ENCODE results near the gene FAN1. TPM values are rescaled to one million over a fixed set of nuclear protein-coding genes. Genes with fewer than 3 reads are reported as not detected.

Gene FAN1
- total RNA-seq, 1 donor from 2014 or later, result 27.8 TPM

DNA sequence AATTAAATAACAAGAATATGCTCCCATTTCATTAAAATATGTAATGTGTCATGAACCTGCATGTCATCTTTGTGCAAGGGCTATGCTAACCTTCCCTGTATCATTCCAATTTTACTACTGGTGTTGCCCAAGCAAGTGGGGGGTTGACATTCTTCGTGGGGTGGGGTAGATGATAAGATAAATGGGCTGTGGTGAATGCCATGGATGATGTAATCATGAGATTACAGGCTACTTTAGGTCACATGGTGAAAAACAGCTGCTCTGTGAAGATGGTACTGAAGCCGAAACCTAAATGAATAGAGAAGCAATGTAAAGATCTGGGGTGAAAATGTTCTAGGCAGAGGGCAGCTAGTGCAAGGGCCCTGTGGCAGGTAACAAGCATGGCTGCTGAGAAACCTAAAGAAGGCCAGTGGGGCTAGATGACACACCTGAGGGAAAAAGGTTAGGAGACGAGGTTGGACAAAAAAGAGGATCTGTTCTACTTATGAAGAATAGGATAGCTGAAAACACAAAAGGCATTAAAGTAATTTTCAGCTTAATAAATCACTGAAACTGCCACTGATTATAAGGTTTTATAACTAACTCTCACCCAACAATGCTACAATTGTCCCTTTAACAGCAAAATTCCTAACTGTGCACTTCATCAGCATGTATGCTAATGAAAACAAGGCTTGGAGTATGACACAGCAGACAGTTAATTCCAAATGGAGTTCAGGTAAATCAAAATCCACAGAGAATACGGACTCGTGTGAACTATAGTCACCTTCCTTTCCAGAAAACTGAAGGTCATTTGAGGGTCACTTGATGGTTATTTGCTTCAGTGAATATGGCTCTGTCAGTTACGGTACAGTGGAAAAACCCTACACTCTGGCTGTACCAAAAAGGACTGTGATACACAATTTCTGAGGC lies 52.8 kb downstream of the FAN1 start:
- no peak for DNase-seq (ENCODE audit: low spot score)

- no peak for DNase-seq (ENCODE audit: low spot score)
These were observed 54.5 kb downstream of the FAN1 start for GRCh38 chr15:30958219-30958618.

- no peak for DNase-seq (ENCODE audit: low spot score)
These were observed 58.4 kb downstream of the FAN1 start for GRCh38 chr15:30962079-30962478.

- no peak for DNase-seq (ENCODE audit: low spot score)
These were observed 58.9 kb downstream of the FAN1 start for GRCh38 chr15:30962659-30963058.

DNA sequence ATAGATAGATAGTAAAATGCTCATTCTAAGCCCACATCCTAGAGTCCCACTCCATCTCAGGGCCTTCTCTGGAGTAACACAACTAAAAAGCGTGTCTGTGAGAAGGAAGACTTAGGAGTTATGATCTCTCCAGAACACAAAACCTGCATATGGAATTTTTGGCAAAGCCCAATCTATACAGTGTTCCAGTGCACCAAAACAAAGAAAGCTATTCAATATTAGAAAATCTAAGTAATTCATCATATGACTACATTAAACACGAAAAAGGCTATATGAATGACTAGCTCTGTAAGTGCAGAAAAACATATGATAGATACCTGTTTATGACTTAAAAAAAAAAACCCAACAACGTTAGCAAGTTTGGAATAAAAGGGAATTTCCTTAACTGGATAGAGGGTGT lies 60.0 kb downstream of the FAN1 start:
- DNase-seq (ENCODE audit: low spot score), result no peak

GRCh38 chr15:30969724-30970123 lies 66.0 kb downstream of the FAN1 start:
- no peak for DNase-seq (ENCODE audit: low spot score)

DNA sequence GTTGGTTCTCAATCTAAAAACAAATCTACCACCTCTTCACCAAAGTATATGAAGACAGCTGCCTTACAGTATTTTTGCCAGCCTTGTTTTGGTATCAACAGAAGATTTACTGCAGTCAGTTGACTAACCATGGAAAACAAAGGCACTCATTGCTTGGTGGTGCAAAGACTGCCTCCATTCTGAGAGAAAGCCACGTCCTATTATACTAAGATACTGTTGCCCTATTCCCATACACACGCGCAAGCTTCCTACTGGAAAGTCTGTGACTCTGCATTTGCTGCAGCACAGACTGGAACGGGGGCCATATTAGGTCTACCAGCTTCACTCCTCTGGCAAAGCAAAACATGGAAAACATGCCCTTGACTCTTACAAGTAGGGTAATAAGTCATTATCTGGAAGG lies 69.7 kb downstream of the FAN1 start:
- no peak for DNase-seq (ENCODE audit: low spot score)

- DNase-seq (ENCODE audit: low spot score), result no peak
These were observed 70.4 kb downstream of the FAN1 start for GRCh38 chr15:30974112-30974511.

- no peak for DNase-seq (ENCODE audit: low spot score)
These were observed 74.6 kb downstream of the FAN1 start for GRCh38 chr15:30978328-30978727.

- no peak for DNase-seq (ENCODE audit: low spot score)
These were observed 75.7 kb downstream of the FAN1 start for GRCh38 chr15:30979457-30979856.

- no peak for DNase-seq (ENCODE audit: low spot score)
These were observed 80.4 kb downstream of the FAN1 start for GRCh38 chr15:30984118-30984517.

DNA sequence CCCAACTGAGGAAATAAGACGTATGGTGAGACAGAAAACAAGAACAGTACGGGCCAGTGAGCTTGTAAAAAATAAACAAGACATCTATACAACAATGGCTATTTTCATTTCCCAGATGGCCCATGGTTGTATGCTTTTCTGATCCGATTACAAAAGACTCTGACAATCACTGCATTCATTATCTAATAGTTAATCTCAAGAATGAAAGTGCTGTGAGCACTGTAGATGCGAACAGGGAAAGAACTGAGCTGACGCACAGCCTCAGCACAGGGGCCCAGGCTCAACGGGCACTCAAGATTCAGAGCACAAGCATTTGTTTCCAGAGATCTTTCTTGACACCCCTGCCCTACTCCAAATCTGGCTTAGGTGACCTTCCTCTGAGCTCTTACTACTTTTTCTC lies 80.8 kb downstream of the FAN1 start:
- DNase-seq (ENCODE audit: low spot score), result no peak

- no peak for DNase-seq (ENCODE audit: low spot score)
These were observed 81.4 kb downstream of the FAN1 start for GRCh38 chr15:30985081-30985531.

GRCh38 chr15:30990036-30990435 lies 86.3 kb downstream of the FAN1 start:
- no peak for DNase-seq (ENCODE audit: low spot score)

DNA sequence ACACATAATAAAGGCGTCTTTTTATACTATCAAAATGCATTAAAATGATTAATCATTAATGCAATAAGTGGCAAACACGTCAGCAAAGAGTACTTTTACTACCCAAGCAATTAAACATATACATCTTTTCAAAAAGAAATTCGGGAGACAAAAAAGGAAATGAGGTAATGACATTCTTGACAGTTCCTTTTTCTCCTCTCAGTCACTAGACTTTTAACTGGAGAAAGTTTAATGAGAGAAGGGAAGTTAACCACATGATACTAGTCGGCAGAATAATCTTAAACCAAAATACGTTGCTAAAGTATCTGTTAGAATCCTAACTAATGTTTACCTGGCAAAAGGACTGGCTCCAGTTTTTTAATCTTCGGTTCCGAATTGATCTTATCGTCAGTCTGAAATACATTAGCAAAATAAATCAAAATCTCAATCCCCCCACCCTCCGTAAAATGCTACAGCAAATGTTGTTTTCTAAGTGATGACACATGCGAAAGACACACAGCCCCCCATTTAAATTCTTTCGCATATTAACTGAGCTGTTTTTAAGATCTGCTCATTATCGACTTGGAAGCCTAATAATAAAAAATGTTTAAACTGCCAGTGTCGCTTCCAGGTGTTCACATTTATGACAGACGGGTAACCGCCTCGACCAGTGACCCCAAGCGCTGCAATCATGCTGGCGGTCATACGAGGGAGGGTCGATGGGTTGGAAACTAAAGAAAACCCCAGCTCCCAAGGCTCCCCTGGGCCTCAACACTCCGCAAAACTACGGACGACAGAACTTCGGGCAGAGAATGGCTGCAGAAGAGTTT lies 86.9 kb downstream of the FAN1 start:
- no peak for DNase-seq (ENCODE audit: low spot score)

DNA sequence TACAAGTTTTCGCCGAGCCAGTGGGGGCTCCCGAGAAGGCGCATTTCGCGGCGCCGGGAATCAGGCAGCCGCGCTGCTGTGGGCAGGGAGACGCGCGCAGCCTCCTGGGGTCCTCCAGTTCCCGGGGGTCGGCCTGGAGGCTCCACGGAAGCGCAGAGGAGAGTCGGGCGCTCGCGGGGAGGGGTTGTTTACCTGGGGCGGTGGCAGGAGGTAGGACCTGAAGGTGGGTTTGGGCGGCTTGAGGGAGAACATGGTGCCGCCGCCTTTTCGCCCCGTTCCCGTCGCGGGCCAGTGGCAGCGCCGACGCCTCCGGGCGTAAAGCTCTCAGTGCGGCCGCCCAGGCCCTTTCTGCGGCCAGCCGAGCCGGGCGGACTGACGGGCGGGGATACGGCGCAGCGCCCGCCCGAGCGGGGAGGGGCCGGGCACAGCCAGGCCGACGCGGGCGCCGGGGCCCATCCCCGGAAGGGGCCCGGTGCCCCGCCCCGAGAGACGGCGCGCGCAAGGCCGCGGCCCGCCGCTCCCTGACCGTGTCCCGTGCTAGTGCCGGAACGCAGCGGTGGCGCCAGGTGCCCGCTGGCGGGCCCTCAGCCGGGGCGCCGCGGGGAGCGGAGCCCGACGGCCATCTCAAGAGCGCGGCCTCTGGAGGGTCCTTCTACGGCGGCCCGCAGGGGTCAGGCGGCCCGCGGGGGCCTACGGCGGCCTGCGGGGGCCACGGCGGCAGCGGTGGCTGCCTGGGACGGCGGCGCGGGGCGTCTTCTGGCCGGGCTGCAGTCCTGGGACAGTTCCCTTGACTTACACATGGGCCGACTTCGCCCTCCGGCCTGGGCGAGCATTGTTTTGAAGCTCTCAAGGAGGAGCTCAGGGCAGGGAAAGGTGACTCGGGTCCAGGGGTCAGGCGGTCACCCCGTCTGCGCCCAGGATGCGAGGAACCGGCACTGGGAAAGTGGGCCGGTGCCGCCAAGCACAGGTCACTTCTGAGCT lies 87.8 kb downstream of the FAN1 start, which contains the start of gene MTMR10:
MTMR10 (minus strand) TSS at position 374 of the 981 bp plus-strand sequence; CDS start at position 252, 122 bp downstream.
- DNase-seq (ENCODE audit: low spot score), result peak; percentile 72

GRCh38 chr15:30992249-30992864 lies 88.6 kb downstream of the FAN1 start:
- DNase-seq (ENCODE audit: low spot score), result no peak

Data from ureter (tissue), 1 donor.